Muscle of leg (tissue), 11 donors: Measurements from ENCODE around the gene DENND6B. TPM values are rescaled to one million over a fixed set of nuclear protein-coding genes. Genes with fewer than 3 reads are reported as not detected.
A peak's percentile ranks its signal among the peaks of the same experiment; 100 is the strongest.

Experiments used
- DNase-seq: peaks from one replicate; pipeline ENCODE4 v3.0.0; 2013
- H3K27ac ChIP-seq: one replicate; pipeline ENCODE4 v1.5.1; 2013; ENCODE audit warnings: mild to moderate bottlenecking, low read length, control low read depth
- H3K27me3 ChIP-seq: one replicate; pipeline ENCODE4 v1.6.1; 2013; ENCODE audit warnings: low read length; ENCODE audit not compliant: control insufficient read depth, insufficient read depth
- H3K36me3 ChIP-seq: one replicate; pipeline ENCODE4 v1.6.1; 2013; ENCODE audit warnings: low read length; ENCODE audit not compliant: control insufficient read depth, insufficient read depth
- H3K4me1 ChIP-seq: one replicate; pipeline ENCODE4 v1.6.1; 2013; ENCODE audit warnings: low read length; ENCODE audit not compliant: control insufficient read depth, insufficient read depth
- H3K4me3 ChIP-seq: one replicate; pipeline ENCODE4 v1.5.1; 2013; ENCODE audit warnings: low read length, control low read depth
- H3K9me3 ChIP-seq: replicated peaks from 2 replicates; pipeline ENCODE4 v1.6.1; 2013; ENCODE audit warnings: low read depth, low read length; ENCODE audit not compliant: control insufficient read depth
- WGBS: methylation state at CpG from one replicate; pipeline ENCODE4 v1.1.5; 2013; ENCODE audit warnings: missing lambda C conversion rate; ENCODE audit not compliant: insufficient coverage; 5-methylcytosine and 5-hydroxymethylcytosine counted together
- polyA plus RNA-seq, 8 donors: library from polyadenylated mRNA; unstranded; fragments of 120-200 nt; gene quantifications; one replicate each; pipeline versions ENCODE4 v1.2.1 to v1.2.3, GENCODE V29; 2013; ENCODE audit warnings: inconsistent platforms in 1 of 8, low replicate concordance in 1 of 8; ENCODE audit not compliant: insufficient read length in 8 of 8, insufficient read depth in 1 of 8
- total RNA-seq: library from RNA; stranded (reverse); fragments of 120-200 nt; gene quantifications from one replicate; pipeline ENCODE4 v1.2.4, GENCODE V29; 2013

DENND6B gene
- total and polyA plus RNA-seq, 9 donors: 2.0 to 7.1 (median 4.7) TPM

GRCh38 chr22:50360578-50360977 is 33.8 kb upstream of the DENND6B start:
- no peak overlapping the region for H3K27ac ChIP-seq
- DNase-seq: no peak

GRCh38 chr22:50357756-50358155 is 30.9 kb upstream of the DENND6B start:
- Histone ChIP-seq H3K27me3 (no peaks in the 10 kb centered on the region), H3K27ac (no peak overlapping the region), H3K4me3 (no peak overlapping the region), H3K36me3 (peaks cover 7% of the 10 kb centered on the region), H3K4me1 (no peaks in the 10 kb centered on the region), H3K9me3 (no peaks in the 10 kb centered on the region)
- no peak for DNase-seq
- no CpG with 5 or more reads among the region's 10 CpGs for WGBS

More at GRCh38 chr22:50360578-50360977, 33.8 kb upstream of the DENND6B start:
- H3K4me3 ChIP-seq: no peak overlapping the region
- H3K9me3 ChIP-seq: no peaks in the 10 kb centered on the region
- H3K4me1 ChIP-seq: no peaks in the 10 kb centered on the region
- H3K36me3 ChIP-seq: peaks cover 7% of the 10 kb centered on the region
- WGBS: 90% methylated on average over 1 of the region's 2 CpGs
- H3K27me3 ChIP-seq: no peaks in the 10 kb centered on the region

GRCh38 chr22:50357222-50357621 is 30.4 kb upstream of the DENND6B start:
- no peaks in the 10 kb centered on the region for H3K9me3 ChIP-seq
- H3K27me3 ChIP-seq: no peaks in the 10 kb centered on the region
- no peaks in the 10 kb centered on the region for H3K4me1 ChIP-seq
- DNase-seq: no peak
- H3K27ac ChIP-seq: no peak overlapping the region
- H3K36me3 ChIP-seq: peaks cover 7% of the 10 kb centered on the region
- no CpG with 5 or more reads among the region's 1 CpG for WGBS
- H3K4me3 ChIP-seq: no peak overlapping the region

GRCh38 chr22:50356186-50356585 is 29.4 kb upstream of the DENND6B start:
- H3K27me3 ChIP-seq: no peaks in the 10 kb centered on the region
- no CpG with 5 or more reads among the region's 8 CpGs for WGBS

GRCh38 chr22:50348058-50348457 is 21.2 kb upstream of the DENND6B start:
- DNase-seq: no peak
- Histone ChIP-seq H3K27me3 (no peaks in the 10 kb centered on the region), H3K4me1 (peaks cover 6% of the 10 kb centered on the region), H3K9me3 (no peaks in the 10 kb centered on the region), H3K27ac (no peak overlapping the region), H3K36me3 (peaks cover 12% of the 10 kb centered on the region), H3K4me3 (no peak overlapping the region)
- 79% methylated on average over 1 of the region's 2 CpGs for WGBS

More at GRCh38 chr22:50356186-50356585, 29.4 kb upstream of the DENND6B start:
- H3K9me3 ChIP-seq: no peaks in the 10 kb centered on the region
- no peak overlapping the region for H3K27ac ChIP-seq
- H3K4me3 ChIP-seq: no peak overlapping the region
- DNase-seq: no peak
- H3K36me3 ChIP-seq: peaks cover 11% of the 10 kb centered on the region
- H3K4me1 ChIP-seq: no peaks in the 10 kb centered on the region

GRCh38 chr22:50347157-50347556 is 20.3 kb upstream of the DENND6B start:
- Histone ChIP-seq H3K9me3 (no peaks in the 10 kb centered on the region), H3K4me3 (no peak overlapping the region), H3K36me3 (peaks cover 12% of the 10 kb centered on the region), H3K27ac (no peak overlapping the region), H3K4me1 (peaks cover 10% of the 10 kb centered on the region), H3K27me3 (no peaks in the 10 kb centered on the region)
- WGBS: 72% methylated on average over 8 of the region's 8 CpGs
- DNase-seq: no peak

GRCh38 chr22:50346470-50346869 is 19.7 kb upstream of the DENND6B start:
- Histone ChIP-seq H3K9me3 (no peaks in the 10 kb centered on the region), H3K27me3 (no peaks in the 10 kb centered on the region), H3K36me3 (peaks cover 10% of the 10 kb centered on the region), H3K4me3 (no peak overlapping the region), H3K27ac (no peak overlapping the region), H3K4me1 (peaks cover 13% of the 10 kb centered on the region)
- 60% methylated on average over 8 of the region's 8 CpGs for WGBS
- DNase-seq: no peak

GRCh38 chr22:50343541-50343935 is 16.7 kb upstream of the DENND6B start:
- WGBS: 0% methylated on average over 2 of the region's 9 CpGs
- Histone ChIP-seq H3K4me3 (peak overlapping the region; percentile 64), H3K9me3 (no peaks in the 10 kb centered on the region), H3K27ac (no peak overlapping the region), H3K36me3 (peaks cover 8% of the 10 kb centered on the region), H3K4me1 (peaks cover 13% of the 10 kb centered on the region), H3K27me3 (no peaks in the 10 kb centered on the region)
- no peak for DNase-seq

GRCh38 chr22:50342651-50343540 is 16.1 kb upstream of the DENND6B start, which contains the start of gene PPP6R2:
Gene PPP6R2, plus strand, starts transcription at chr22:50343327. Its CDS starts 50,582 bp downstream, at chr22:50393909.
- 1% methylated on average over 82 of the region's 87 CpGs for WGBS

GRCh38 chr22:50341977-50342650 is 15.3 kb upstream of the DENND6B start:
- Histone ChIP-seq H3K9me3 (no peaks in the 10 kb centered on the region), H3K27ac (no peak overlapping the region), H3K4me1 (peaks cover 13% of the 10 kb centered on the region), H3K4me3 (peak overlapping the region; percentile 52), H3K36me3 (peaks cover 2% of the 10 kb centered on the region), H3K27me3 (no peaks in the 10 kb centered on the region)
- peak; percentile 94 for DNase-seq
- WGBS: 1% methylated on average over 19 of the region's 26 CpGs

More at GRCh38 chr22:50342651-50343540, 16.1 kb upstream of the DENND6B start, which contains the start of gene PPP6R2:
- Histone ChIP-seq H3K4me1 (peaks cover 13% of the 10 kb centered on the region), H3K4me3 (peak within 1 kb of the TSS; percentile 64), H3K27me3 (no peaks in the 10 kb centered on the region), H3K9me3 (no peaks in the 10 kb centered on the region), H3K27ac (peak within 1 kb of the TSS; percentile 25), H3K36me3 (peaks cover 7% of the 10 kb centered on the region)
- DNase-seq: peak; percentile 88
